HepG2 (cell line): Measurements from ENCODE around the gene P3H3. TPM values are rescaled to one million over a fixed set of nuclear protein-coding genes. Genes with fewer than 3 reads are reported as not detected.

ENCODE experiments used
- ATAC-seq: fragments of 200-7000 bp; cut with Tn5 transposase; 3 replicates; pipeline ENCODE4 v1.9.1; 2020; ENCODE audit warnings: mild to moderate bottlenecking, moderate library complexity
- BruUV-seq: library from RNA; stranded (reverse); fragments of 400-500 nt; replicated peaks from 2 replicates; lab custom pipeline; 2021; lab: Mats Ljungman, UMichigan
- CTCF ChIA-PET: fragments of 300-600 bp; formaldehyde crosslinking; extraction: SDS; loops from one replicate; lab custom pipeline; 2021; ENCODE audit warnings: low total read pairs, inconsistent platforms, low intra/inter-chr PET ratio; lab: Yijun Ruan, JAX
- POLR2A ChIA-PET: fragments of 350-600 bp; sonication (Branson Sonifier 250); formaldehyde crosslinking; loops from one replicate; lab custom pipeline; 2020; ENCODE audit warnings: antibody characterized with exemption, inconsistent platforms; lab: Yijun Ruan, JAX
- DNase-seq: peaks from one replicate; pipeline ENCODE4 v3.0.0-alpha.2; 2015; ENCODE audit warnings: low spot score
- FAIRE-seq: peaks from 3 replicates; lab custom pipeline; 2011; peaks lifted over from hg19 to GRCh38; lab: Jason Lieb, UNC
- H2AFZ ChIP-seq: one replicate; pipeline ENCODE4 v1.6.1; 2011; ENCODE audit warnings: low read length, inconsistent platforms
- H3K27ac ChIP-seq: fragments of 300-600 bp; 3 replicates; pipeline ENCODE4 v1.8.0; 2011; ENCODE audit warnings: mixed run types, mild to moderate bottlenecking, mixed read lengths, low read length, inconsistent platforms; ENCODE audit not compliant: insufficient read depth; ENCODE audit errors: extremely low read length
- H3K27me3 ChIP-seq, 2 experiments: fragments of 200-600 bp in 1 of 2; 2 replicates in 1 of 2; 3 replicates in 1 of 2; pipeline versions ENCODE4 v1.6.0 to v1.8.0; 2011; ENCODE audit warnings: low read length in 2 of 2, mild to moderate bottlenecking in 2 of 2, moderate library complexity in 2 of 2, inconsistent platforms in 1 of 2; ENCODE audit not compliant: insufficient read depth in 2 of 2, control insufficient read depth in 1 of 2
- H3K36me3 ChIP-seq, 2 experiments: fragments of 200-600 bp in 1 of 2; replicated peaks in 1 of 2; 2 replicates in 1 of 2; 3 replicates in 1 of 2; pipeline versions ENCODE4 v1.5.1 to v1.8.0; 2011; ENCODE audit warnings: low read length in 2 of 2, inconsistent platforms in 1 of 2; ENCODE audit not compliant: insufficient read depth in 2 of 2, control insufficient read depth in 1 of 2
- H3K4me1 ChIP-seq: 2 replicates; pipeline ENCODE4 v1.5.1; 2012; ENCODE audit warnings: low read length, inconsistent platforms; ENCODE audit not compliant: insufficient read depth
- H3K4me2 ChIP-seq: 2 replicates; pipeline ENCODE4 v1.6.0; 2011; ENCODE audit warnings: low read depth, low read length, inconsistent platforms
- H3K4me3 ChIP-seq, 3 experiments: fragments of 200-600 bp in 1 of 3; sonication (generic), shearing (Covaris generic) in 1 of 3; replicated peaks in 1 of 3; 2 replicates each; pipeline ENCODE4 v1.5.1; 2011 to 2016; ENCODE audit warnings: low read length in 3 of 3, inconsistent platforms in 2 of 3, low read depth in 2 of 3, mild to moderate bottlenecking in 2 of 3, control low read depth in 1 of 3, mixed read lengths in 1 of 3; ENCODE audit not compliant: insufficient read depth in 1 of 3
- H3K79me2 ChIP-seq: one replicate; pipeline ENCODE4 v1.6.1; 2011; ENCODE audit warnings: low read length, inconsistent platforms; ENCODE audit not compliant: insufficient read depth
- H3K9ac ChIP-seq: 2 replicates; pipeline ENCODE4 v1.6.0; 2011; ENCODE audit warnings: mild to moderate bottlenecking, low read depth, low read length, inconsistent platforms; ENCODE audit not compliant: insufficient read depth
- H3K9me3 ChIP-seq: 2 replicates; pipeline ENCODE4 v1.5.1; 2012; ENCODE audit warnings: mild to moderate bottlenecking, low read length
- H4K20me1 ChIP-seq: 2 replicates; pipeline ENCODE4 v1.6.0; 2011; ENCODE audit warnings: inconsistent platforms, mild to moderate bottlenecking, low read length, moderate library complexity; ENCODE audit not compliant: insufficient read depth
- CBX2 ChIP-seq, 2 experiments: fragments of 200-600 bp in 1 of 2; sonication (generic); formaldehyde crosslinking in 1 of 2; IDR thresholded peaks; 2 replicates each; pipeline versions ENCODE4 v1.7.0 to v1.8.1; 2018 to 2022; ENCODE audit warnings: low read depth in 2 of 2, low read length in 1 of 2, mild to moderate bottlenecking in 1 of 2, missing genetic modification reagents in 1 of 2
- GLI4 ChIP-seq: sonication (generic); formaldehyde crosslinking; IDR thresholded peaks from 2 replicates; pipeline ENCODE4 v1.5.1; 2020; ENCODE audit warnings: missing genetic modification reagents, mild to moderate bottlenecking, moderate library complexity, borderline replicate concordance
- HMGA1 ChIP-seq: sonication (generic); formaldehyde crosslinking; conservative IDR thresholded peaks from 2 replicates; pipeline ENCODE4 v1.4.0; 2020; ENCODE audit warnings: missing genetic modification reagents
- ZNF274 ChIP-seq: sonication (generic); formaldehyde crosslinking; IDR thresholded peaks from 2 replicates; pipeline ENCODE4 v1.5.1; 2020; ENCODE audit warnings: mild to moderate bottlenecking, missing genetic modification reagents
- ZNF563 ChIP-seq: sonication (generic); formaldehyde crosslinking; IDR thresholded peaks from 2 replicates; pipeline ENCODE4 v1.8.0; 2022; ENCODE audit warnings: mild to moderate bottlenecking, moderate library complexity, missing genetic modification reagents
- ZNF749 ChIP-seq: sonication (generic); formaldehyde crosslinking; IDR thresholded peaks from 2 replicates; pipeline ENCODE4 v1.8.0; 2022; ENCODE audit warnings: mild to moderate bottlenecking, missing genetic modification reagents, moderate library complexity, borderline replicate concordance
- ZNF780A ChIP-seq: sonication (generic); formaldehyde crosslinking; IDR thresholded peaks from 2 replicates; pipeline ENCODE4 v1.8.0; 2022; ENCODE audit warnings: mild to moderate bottlenecking, missing genetic modification reagents, moderate library complexity
- WGBS: methylation state at CpG from one replicate; pipeline ENCODE4 v1.1.6; 2017; ENCODE audit warnings: low lambda C conversion rate; 5-methylcytosine and 5-hydroxymethylcytosine counted together
- in situ Hi-C: cut with HindIII; loops from 2 replicates; pipeline ENCODE4 v1.10.0; 2017; ENCODE audit warnings: low pct_unique_long_range_greater_than_20kb; ENCODE audit not compliant: extremely low pct_ligation_motif_present
- intact Hi-C: fragments of 100-400 bp; cut with micrococcal nuclease; formaldehyde crosslinking; loops from one replicate; pipeline ENCODE4 v1.10.0; 2022; ENCODE audit not compliant: unreplicated experiment
- polyA plus RNA-seq, 8 experiments: library from polyadenylated mRNA; depleted of rRNA in 3 of 8; stranded (reverse) in 7 of 8; unstranded in 1 of 8; fragments of >200 nt; fragmentation: Illumina TruSeq in 4 of 8; extraction: Trizol in 4 of 8; gene quantifications; 2 replicates each; pipeline versions ENCODE4 v1.2.1 to v1.2.3, GENCODE V29; 2011 to 2016; ENCODE audit warnings: low read depth in 4 of 8, missing spikeins in 1 of 8, mixed read lengths in 1 of 8; ENCODE audit not compliant: insufficient read depth in 1 of 8
- total RNA-seq, 5 experiments: library from RNA; depleted of rRNA; stranded (reverse); fragments of >200 nt; fragmentation: Illumina TruSeq; extraction: Trizol; gene quantifications; 2 replicates each; pipeline ENCODE4 v1.2.3, GENCODE V29; 2016; ENCODE audit warnings: low read depth in 1 of 5
- TF ChIP-seq, protein P1 (sequence below): sonication (generic); formaldehyde crosslinking; IDR thresholded peaks from 2 replicates; pipeline ENCODE4 v1.4.0; 2020; ENCODE audit warnings: low read depth, missing genetic modification reagents
- TF ChIP-seq, protein P2 (sequence below): sonication (generic); formaldehyde crosslinking; IDR thresholded peaks from 2 replicates; pipeline ENCODE4 v1.8.0; 2022; ENCODE audit warnings: mild to moderate bottlenecking, missing genetic modification reagents
- TF ChIP-seq, protein P3 (sequence below): sonication (generic); formaldehyde crosslinking; IDR thresholded peaks from 2 replicates; pipeline ENCODE4 v1.8.1; 2023; ENCODE audit warnings: missing genetic modification reagents, mild to moderate bottlenecking, borderline replicate concordance

The P3H3 gene
- total and polyA plus RNA-seq, 2 of the 13 experiments (the other 11 are each of a cell fraction or from before 2014, with no cell fraction given) = 20.1 to 20.5 TPM

DNA sequence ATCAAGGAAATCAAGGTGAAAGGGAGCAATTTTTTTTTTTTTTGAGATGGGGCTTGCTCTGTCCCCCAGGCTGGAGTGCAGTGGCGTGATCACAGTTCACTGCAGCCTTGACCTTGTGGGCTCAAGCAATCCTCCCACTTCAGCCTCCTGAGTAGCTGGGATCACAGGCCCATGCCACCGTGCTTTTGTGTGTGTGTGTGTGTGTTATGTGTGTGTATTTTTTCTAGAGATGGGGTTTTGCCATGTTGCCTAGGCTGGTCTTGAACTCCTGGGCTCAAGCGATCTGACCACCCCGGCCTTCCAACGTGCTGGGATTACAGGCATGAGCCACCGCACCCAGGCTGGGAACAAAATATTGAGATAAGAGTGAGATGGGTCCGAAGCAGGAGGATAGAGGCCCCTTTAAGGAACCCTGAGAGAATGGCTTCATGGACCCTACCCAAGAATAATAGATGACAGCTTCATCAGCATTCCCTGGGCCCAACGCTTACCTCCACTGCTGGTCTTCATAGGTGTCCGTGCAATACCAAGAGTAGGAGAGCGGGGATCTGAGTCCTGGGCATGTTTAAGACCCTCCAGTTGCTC, 21.9 kb downstream of the P3H3 start:
- Histone ChIP-seq H3K9ac (peak overlapping the region; percentile 86), H3K4me2 (peak overlapping the region; percentile 92), H3K36me3 (peaks cover 9 to 38% of the 10 kb centered on the region in 2 experiments), H3K4me3 (peak overlapping the region; percentile 65 to 95 (median 77)), H3K27ac (peak overlapping the region; percentile 82), H3K79me2 (peaks cover 37% of the 10 kb centered on the region), H3K27me3 (no peaks in the 10 kb centered on the region), H3K9me3 (no peaks in the 10 kb centered on the region), H2AFZ (no peak overlapping the region), H3K4me1 (peaks cover 33% of the 10 kb centered on the region), H4K20me1 (no peaks in the 10 kb centered on the region; the same call in 1 of the 2 replicates)
- intact Hi-C loops (no loop called here), in situ Hi-C loops (no loop called here)
- no peak for DNase-seq
- ATAC-seq = no peak
- ChIA-PET CTCF (no interaction called here), POLR2A (interaction anchor here (4.1 kb wide), 1 partner anchor 22 kb away, joined by 50 read pairs; the partner anchor contains the start of gene SPSB2)
- WGBS = 75% methylated on average over 9 of the region's 10 CpGs
- no peak for TF ChIP-seq HMGA1
- TF ChIP-seq, protein P1, sequence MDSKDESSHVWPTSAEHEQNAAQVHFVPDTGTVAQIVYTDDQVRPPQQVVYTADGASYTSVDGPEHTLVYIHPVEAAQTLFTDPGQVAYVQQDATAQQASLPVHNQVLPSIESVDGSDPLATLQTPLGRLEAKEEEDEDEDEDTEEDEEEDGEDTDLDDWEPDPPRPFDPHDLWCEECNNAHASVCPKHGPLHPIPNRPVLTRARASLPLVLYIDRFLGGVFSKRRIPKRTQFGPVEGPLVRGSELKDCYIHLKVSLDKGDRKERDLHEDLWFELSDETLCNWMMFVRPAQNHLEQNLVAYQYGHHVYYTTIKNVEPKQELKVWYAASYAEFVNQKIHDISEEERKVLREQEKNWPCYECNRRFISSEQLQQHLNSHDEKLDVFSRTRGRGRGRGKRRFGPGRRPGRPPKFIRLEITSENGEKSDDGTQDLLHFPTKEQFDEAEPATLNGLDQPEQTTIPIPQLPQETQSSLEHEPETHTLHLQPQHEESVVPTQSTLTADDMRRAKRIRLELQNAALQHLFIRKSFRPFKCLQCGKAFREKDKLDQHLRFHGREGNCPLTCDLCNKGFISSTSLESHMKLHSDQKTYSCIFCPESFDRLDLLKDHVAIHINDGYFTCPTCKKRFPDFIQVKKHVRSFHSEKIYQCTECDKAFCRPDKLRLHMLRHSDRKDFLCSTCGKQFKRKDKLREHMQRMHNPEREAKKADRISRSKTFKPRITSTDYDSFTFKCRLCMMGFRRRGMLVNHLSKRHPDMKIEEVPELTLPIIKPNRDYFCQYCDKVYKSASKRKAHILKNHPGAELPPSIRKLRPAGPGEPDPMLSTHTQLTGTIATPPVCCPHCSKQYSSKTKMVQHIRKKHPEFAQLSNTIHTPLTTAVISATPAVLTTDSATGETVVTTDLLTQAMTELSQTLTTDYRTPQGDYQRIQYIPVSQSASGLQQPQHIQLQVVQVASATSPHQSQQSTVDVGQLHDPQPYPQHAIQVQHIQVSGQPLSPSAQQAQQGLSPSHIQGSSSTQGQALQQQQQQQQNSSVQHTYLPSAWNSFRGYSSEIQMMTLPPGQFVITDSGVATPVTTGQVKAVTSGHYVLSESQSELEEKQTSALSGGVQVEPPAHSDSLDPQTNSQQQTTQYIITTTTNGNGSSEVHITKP (CRISPR knock-in tag) = no peak
- BruUV-seq = no TSS peak
- FAIRE-seq = no peak

DNA sequence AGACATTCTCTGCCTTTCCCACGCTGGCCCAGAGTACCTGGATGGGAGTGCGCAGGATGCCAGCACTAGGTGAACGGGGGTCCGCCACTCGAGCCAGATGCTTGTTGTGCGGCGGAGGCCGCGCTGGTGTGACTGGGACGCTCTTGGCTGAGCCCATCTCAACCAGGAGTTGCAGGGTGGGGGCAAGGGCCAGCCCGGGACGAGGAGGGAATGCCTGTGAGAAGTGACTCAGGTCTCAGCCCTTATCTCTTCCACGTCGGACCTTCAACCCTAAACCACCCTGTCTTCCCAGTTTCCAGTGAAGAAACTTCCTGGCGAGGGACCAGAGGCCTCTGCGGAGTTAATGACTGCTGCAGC, 22.6 kb downstream of the P3H3 start:
- H3K4me3 ChIP-seq = peak overlapping the region; percentile 65 to 95 (median 77)
- H3K79me2 ChIP-seq = peaks cover 37% of the 10 kb centered on the region
- H3K9ac ChIP-seq = peak overlapping the region; percentile 86
- no peaks in the 10 kb centered on the region for H3K9me3 ChIP-seq
- WGBS = 0% methylated on average over 4 of the region's 16 CpGs
- BruUV-seq = TSS peak; percentile 87
- H3K27ac ChIP-seq = peak overlapping the region; percentile 82
- ATAC-seq = no peak
- peaks cover 5 to 43% of the 10 kb centered on the region in 2 experiments for H3K36me3 ChIP-seq
- POLR2A ChIA-PET = interaction anchor here (0.8 to 5.2 kb wide), 13 partner anchors 16 to 316 kb away, joined by 3 to 132 read pairs (median 21); partner anchors contain the start of genes C12orf57, COPS7A, GAPDH and MLF2
- DNase-seq = peak; percentile 51
- no peak overlapping the region for H2AFZ ChIP-seq
- H3K4me1 ChIP-seq = peaks cover 33% of the 10 kb centered on the region
- intact Hi-C loops = loop anchor here (1.0 kb wide), 1 partner anchor 23 kb away; the partner anchor contains the start of gene SPSB2
- H3K4me2 ChIP-seq = peak overlapping the region; percentile 92
- no peaks in the 10 kb centered on the region for H3K27me3 ChIP-seq
- no peaks in the 10 kb centered on the region; the same call in 1 of the 2 replicates for H4K20me1 ChIP-seq
- no peak for FAIRE-seq
- in situ Hi-C loops = no loop called here
- CTCF ChIA-PET = no interaction called here
- TF ChIP-seq, protein P2, sequence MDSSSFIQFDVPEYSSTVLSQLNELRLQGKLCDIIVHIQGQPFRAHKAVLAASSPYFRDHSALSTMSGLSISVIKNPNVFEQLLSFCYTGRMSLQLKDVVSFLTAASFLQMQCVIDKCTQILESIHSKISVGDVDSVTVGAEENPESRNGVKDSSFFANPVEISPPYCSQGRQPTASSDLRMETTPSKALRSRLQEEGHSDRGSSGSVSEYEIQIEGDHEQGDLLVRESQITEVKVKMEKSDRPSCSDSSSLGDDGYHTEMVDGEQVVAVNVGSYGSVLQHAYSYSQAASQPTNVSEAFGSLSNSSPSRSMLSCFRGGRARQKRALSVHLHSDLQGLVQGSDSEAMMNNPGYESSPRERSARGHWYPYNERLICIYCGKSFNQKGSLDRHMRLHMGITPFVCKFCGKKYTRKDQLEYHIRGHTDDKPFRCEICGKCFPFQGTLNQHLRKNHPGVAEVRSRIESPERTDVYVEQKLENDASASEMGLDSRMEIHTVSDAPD (CRISPR knock-in tag) = no peak
- TF ChIP-seq CBX2 (IDR thresholded peaks at IDR 0.05; ENCODE audit: low read depth, low read length) (no peak), CBX2 (CRISPR knock-in tag; IDR thresholded peaks at IDR 0.05; ENCODE audit: low read depth) (no peak), ZNF780A (CRISPR knock-in tag) (no peak), GLI4 (CRISPR knock-in tag) (0 out of 2 replicates have a peak, but pooled peaks have one; percentile 12), ZNF274 (CRISPR knock-in tag) (0 out of 2 replicates have a peak, but pooled peaks have one; percentile 18), ZNF563 (CRISPR knock-in tag) (peak; percentile 22; the same call in 1 of the 2 replicates), ZNF749 (peak; percentile 12; the same call in 1 of the 2 replicates)
- TF ChIP-seq, protein P3, sequence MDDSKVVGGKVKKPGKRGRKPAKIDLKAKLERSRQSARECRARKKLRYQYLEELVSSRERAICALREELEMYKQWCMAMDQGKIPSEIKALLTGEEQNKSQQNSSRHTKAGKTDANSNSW = 0 out of 2 replicates have a peak, but pooled peaks have one; percentile 55
